H1 (cell line): ENCODE results near the gene FAM193A. TPM values are rescaled to one million over a fixed set of nuclear protein-coding genes. Genes with fewer than 3 reads are reported as not detected.

Source experiments
- SRF ChIP-seq: IDR thresholded peaks from 2 replicates; pipeline ENCODE4 v1.6.1; 2011; ENCODE audit warnings: mild to moderate bottlenecking, low read depth, low read length, moderate library complexity
- ZNF274 ChIP-seq: IDR thresholded peaks from 2 replicates; pipeline ENCODE4 v1.7.0; 2012; ENCODE audit warnings: low read length, borderline replicate concordance; ENCODE audit errors: extremely low read depth
- polyA plus RNA-seq, 7 experiments: library from polyadenylated mRNA; depleted of rRNA in 3 of 7; stranded (reverse) in 5 of 7; unstranded in 2 of 7; fragments of >200 nt in 5 of 7; fragments of 200-250 nt in 2 of 7; gene quantifications; 1 replicate in 5 of 7; 2 replicates in 1 of 7; 4 replicates in 1 of 7; pipeline versions ENCODE4 v1.2.1 to v1.2.3, GENCODE V29; 2011 to 2013; ENCODE audit warnings: missing spikeins in 2 of 7, mixed read lengths in 2 of 7
- total RNA-seq: library from RNA; stranded (reverse); fragmentation: NEBNext Ultra II Directional; extraction: Animal tissue kit (Norgen Biotek cat#: 25700); gene quantifications from 2 replicates; pipeline ENCODE4 v1.2.1, GENCODE V29; 2021

The FAM193A gene
- total and polyA plus RNA-seq, 2 of the 8 experiments (the other 6 are each of a cell fraction or from before 2014, with no cell fraction given): 8.7 to 26.2 TPM

- no peak for TF ChIP-seq SRF
- no peak for TF ChIP-seq ZNF274
Observed at GRCh38 chr4:2662598-2662997, 126.2 kb downstream of the FAM193A start (continued).
